Measurements from ENCODE around the gene FBLL1.

FBLL1 gene

DNA sequence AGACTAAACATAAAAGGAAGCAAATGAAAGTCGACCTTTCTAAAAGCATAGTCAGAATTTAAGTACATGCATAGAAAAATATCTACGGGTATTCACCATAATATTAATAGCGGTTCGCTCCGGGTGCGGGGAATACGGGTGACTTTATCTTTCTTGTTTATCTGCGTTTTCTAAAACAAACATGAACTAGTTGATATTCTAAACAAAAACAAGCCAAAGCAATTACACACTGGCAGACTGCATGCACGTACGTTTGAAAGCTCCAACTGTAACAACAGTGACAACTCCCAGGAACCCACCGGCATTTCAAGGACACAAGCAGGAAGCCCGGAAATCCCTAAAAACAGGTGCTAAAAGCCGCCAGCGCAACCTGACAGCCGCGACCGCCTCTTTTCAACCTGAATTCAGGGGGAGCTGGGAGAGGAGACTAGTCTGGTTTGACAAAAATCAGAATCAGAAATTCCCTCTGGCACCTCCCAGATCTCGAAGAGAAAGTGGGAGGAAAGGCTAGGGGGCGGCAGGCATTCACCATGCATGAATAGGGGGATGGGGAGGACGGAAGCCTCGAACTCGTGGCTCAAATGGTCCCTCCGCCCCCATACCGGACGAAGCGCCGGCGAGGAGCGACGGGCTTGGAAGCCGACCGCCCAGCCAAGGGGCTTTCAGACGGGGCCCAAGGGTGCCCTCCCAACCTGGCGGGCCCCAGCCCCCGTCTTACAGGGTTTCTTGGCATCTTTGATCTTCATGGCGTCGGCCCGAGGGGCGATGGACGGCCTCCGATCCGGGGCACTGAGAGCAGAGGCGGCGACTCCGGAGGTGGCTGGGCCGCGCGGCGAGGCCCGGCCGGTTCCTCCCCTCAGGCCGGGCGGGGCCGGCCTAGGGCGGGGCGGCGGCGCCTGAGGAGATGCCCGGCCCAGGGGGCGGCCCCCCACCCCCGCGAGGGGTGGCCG is 49.7 kb downstream of the FBLL1 start, which contains the start of gene PANK3:
PANK3 (minus strand) TSS at position 831 of the 950 bp plus-strand sequence; CDS start at position 746, 85 bp downstream.
- H3K4me3 ChIP-seq (ENCODE audit: low read depth, low read length), result peak within 1 kb of the TSS; percentile 98
- no peak for DNase-seq (ENCODE audit: low read depth)
- TF ChIP-seq MYC (IDR thresholded peaks at IDR 0.05; ENCODE audit: low read depth, low read length) (no peak), POLR2A (IDR thresholded peaks at IDR 0.05; ENCODE audit: extremely low read depth, insufficient read length) (peak; percentile 51)
- TF ChIP-seq, protein P1, sequence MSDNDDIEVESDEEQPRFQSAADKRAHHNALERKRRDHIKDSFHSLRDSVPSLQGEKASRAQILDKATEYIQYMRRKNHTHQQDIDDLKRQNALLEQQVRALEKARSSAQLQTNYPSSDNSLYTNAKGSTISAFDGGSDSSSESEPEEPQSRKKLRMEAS (IDR thresholded peaks at IDR 0.05; ENCODE audit: low read depth, low read length), result no peak
- TF ChIP-seq, protein P2, sequence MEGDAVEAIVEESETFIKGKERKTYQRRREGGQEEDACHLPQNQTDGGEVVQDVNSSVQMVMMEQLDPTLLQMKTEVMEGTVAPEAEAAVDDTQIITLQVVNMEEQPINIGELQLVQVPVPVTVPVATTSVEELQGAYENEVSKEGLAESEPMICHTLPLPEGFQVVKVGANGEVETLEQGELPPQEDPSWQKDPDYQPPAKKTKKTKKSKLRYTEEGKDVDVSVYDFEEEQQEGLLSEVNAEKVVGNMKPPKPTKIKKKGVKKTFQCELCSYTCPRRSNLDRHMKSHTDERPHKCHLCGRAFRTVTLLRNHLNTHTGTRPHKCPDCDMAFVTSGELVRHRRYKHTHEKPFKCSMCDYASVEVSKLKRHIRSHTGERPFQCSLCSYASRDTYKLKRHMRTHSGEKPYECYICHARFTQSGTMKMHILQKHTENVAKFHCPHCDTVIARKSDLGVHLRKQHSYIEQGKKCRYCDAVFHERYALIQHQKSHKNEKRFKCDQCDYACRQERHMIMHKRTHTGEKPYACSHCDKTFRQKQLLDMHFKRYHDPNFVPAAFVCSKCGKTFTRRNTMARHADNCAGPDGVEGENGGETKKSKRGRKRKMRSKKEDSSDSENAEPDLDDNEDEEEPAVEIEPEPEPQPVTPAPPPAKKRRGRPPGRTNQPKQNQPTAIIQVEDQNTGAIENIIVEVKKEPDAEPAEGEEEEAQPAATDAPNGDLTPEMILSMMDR (IDR thresholded peaks at IDR 0.05; ENCODE audit: low read depth, low read length), result no peak

DNA sequence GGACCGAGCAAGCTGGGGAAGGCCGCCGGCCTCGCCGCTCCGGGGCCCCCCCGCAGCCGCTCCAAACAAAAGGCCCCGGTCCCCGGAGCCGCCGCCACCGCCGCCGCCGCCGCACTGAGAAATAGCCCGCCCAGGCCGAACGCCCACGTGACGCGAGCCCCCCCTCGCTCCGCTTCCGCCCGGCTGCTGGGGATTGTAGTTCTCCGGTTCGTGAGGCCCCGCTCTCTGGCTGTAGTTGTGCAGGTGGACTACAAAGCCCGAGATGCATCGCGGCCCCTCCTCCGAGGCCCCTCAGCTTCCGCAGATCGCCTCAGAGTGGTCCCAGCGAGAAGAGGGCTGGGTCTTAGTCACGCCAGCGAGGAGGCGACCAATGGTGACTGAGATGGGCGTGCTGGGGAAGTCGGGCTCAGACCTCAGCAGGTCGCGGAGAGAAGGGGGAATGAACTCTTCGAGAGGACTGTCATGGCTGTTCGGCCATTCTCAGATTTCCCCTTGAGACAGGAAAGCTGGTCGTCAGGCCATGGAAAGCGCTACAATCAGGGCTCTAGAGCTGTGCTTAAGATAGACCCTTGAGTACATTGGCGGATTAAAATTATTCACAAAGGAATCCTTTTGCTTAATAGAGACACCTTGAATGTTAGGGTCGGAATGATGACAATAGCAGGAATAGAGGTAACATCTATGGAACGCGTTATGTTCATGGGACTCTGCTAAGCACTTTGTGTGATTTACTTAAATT is 50.6 kb downstream of the FBLL1 start:
- TF ChIP-seq MYC (IDR thresholded peaks at IDR 0.05; ENCODE audit: low read depth, low read length) (peak; percentile 80; the same call in 1 of the 2 replicates), POLR2A (IDR thresholded peaks at IDR 0.05; ENCODE audit: extremely low read depth, insufficient read length) (peak; percentile 94)
- TF ChIP-seq, protein P2 (IDR thresholded peaks at IDR 0.05; ENCODE audit: low read depth, low read length), result no peak
- TF ChIP-seq, protein P1 (IDR thresholded peaks at IDR 0.05; ENCODE audit: low read depth, low read length), result peak; percentile 87
- peak overlapping the region; percentile 59 for H3K4me3 ChIP-seq (ENCODE audit: low read depth, low read length)
- peak; percentile 99 for DNase-seq (ENCODE audit: low read depth)

DNA sequence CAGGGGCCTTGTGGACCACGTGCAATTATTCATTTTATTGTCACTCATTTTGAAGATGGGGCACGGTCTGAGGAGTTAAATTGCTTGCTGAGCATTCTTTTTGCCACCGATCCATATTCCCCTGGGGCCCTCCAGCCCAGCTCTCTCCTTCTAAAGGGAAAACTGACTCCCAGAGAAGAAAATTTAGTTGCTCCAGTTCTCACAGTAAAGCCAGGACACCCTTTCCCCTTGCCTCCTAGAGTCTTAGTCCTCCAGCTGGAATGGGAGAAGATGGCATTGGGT is 51.1 kb downstream of the FBLL1 start:
- peak overlapping the region; percentile 59 for H3K4me3 ChIP-seq (ENCODE audit: low read depth, low read length)
- TF ChIP-seq MYC (IDR thresholded peaks at IDR 0.05; ENCODE audit: low read depth, low read length), result no peak
- no peak for TF ChIP-seq POLR2A (IDR thresholded peaks at IDR 0.05; ENCODE audit: extremely low read depth, insufficient read length)
- TF ChIP-seq, protein P1 (IDR thresholded peaks at IDR 0.05; ENCODE audit: low read depth, low read length), result no peak
- TF ChIP-seq, protein P2 (IDR thresholded peaks at IDR 0.05; ENCODE audit: low read depth, low read length), result no peak
- no peak for DNase-seq (ENCODE audit: low read depth)

All from NB4 (cell line).